Mesenchymal stem cell (in vitro differentiated cells and primary cell): ENCODE measurements around the gene MYO6.

Source experiments
- DNase-seq: peaks from one replicate; pipeline ENCODE4 v3.0.0-alpha.2; 2013
- H2AFZ ChIP-seq: one replicate; pipeline ENCODE4 v1.6.1; 2013; ENCODE audit warnings: low read depth, mild to moderate bottlenecking, control low read depth, inconsistent platforms, low read length, moderate library complexity
- H2AK5ac ChIP-seq: 2 replicates; pipeline ENCODE4 v1.6.1; 2013; ENCODE audit warnings: low read length, moderate library complexity, mild to moderate bottlenecking, inconsistent platforms; ENCODE audit not compliant: severe bottlenecking
- H2BK120ac ChIP-seq: one replicate; pipeline ENCODE4 v1.6.1; 2013; ENCODE audit warnings: low read depth, mild to moderate bottlenecking, inconsistent platforms, low read length, moderate library complexity
- H2BK12ac ChIP-seq, 2 experiments: one replicate each; pipeline ENCODE4 v1.6.1; 2013; ENCODE audit warnings: inconsistent platforms in 2 of 2, low read length in 2 of 2, mild to moderate bottlenecking in 2 of 2, moderate library complexity in 2 of 2, control low read depth in 1 of 2
- H2BK15ac ChIP-seq: one replicate; pipeline ENCODE4 v1.6.1; 2013; ENCODE audit warnings: mild to moderate bottlenecking, low read depth, inconsistent platforms; ENCODE audit not compliant: poor library complexity, severe bottlenecking
- H2BK5ac ChIP-seq: 2 replicates; pipeline ENCODE4 v1.6.1; 2013; ENCODE audit warnings: low read depth, mild to moderate bottlenecking, low read length, control low read depth, inconsistent platforms; ENCODE audit not compliant: poor library complexity, severe bottlenecking
- H3K14ac ChIP-seq, 2 experiments: one replicate each; pipeline ENCODE4 v1.6.1; 2013; ENCODE audit warnings: inconsistent platforms in 2 of 2, low read length in 2 of 2, control low read depth in 1 of 2, mild to moderate bottlenecking in 1 of 2, moderate library complexity in 1 of 2
- H3K18ac ChIP-seq, 2 experiments: one replicate each; pipeline ENCODE4 v1.6.1; 2013; ENCODE audit warnings: inconsistent platforms in 2 of 2, low read length in 2 of 2, control low read depth in 1 of 2, low read depth in 1 of 2, mild to moderate bottlenecking in 1 of 2
- H3K23ac ChIP-seq, 2 experiments: one replicate each; pipeline ENCODE4 v1.6.1; 2013; ENCODE audit warnings: inconsistent platforms in 2 of 2, low read length in 2 of 2, mild to moderate bottlenecking in 2 of 2, moderate library complexity in 2 of 2, control low read depth in 1 of 2
- H3K27ac ChIP-seq: 2 replicates; pipeline ENCODE4 v1.5.1; 2013; ENCODE audit warnings: mild to moderate bottlenecking, moderate library complexity, low read length, control low read depth, inconsistent platforms; ENCODE audit not compliant: poor library complexity, severe bottlenecking
- H3K27me3 ChIP-seq, 2 experiments: 2 replicates each; pipeline versions ENCODE4 v1.6.1 to v1.7.0; 2013; ENCODE audit warnings: low read length in 2 of 2, mild to moderate bottlenecking in 2 of 2, moderate library complexity in 2 of 2, control low read depth in 1 of 2, inconsistent platforms in 1 of 2; ENCODE audit not compliant: control insufficient read depth in 1 of 2, insufficient read depth in 1 of 2
- H3K36me3 ChIP-seq, 2 experiments: 2 replicates each; pipeline versions ENCODE4 v1.6.1 to v1.7.0; 2013; ENCODE audit warnings: low read length in 2 of 2, control low read depth in 1 of 2, inconsistent platforms in 1 of 2, low read depth in 1 of 2, mild to moderate bottlenecking in 1 of 2; ENCODE audit not compliant: insufficient read depth in 2 of 2, control insufficient read depth in 1 of 2
- H3K4ac ChIP-seq, 2 experiments: one replicate each; pipeline ENCODE4 v1.6.1; 2013; ENCODE audit warnings: inconsistent platforms in 2 of 2, low read length in 2 of 2, mild to moderate bottlenecking in 2 of 2, moderate library complexity in 2 of 2, control low read depth in 1 of 2, low read depth in 1 of 2
- H3K4me1 ChIP-seq: 2 replicates; pipeline ENCODE4 v1.6.1; 2013; ENCODE audit warnings: low read depth, low read length, control low read depth; ENCODE audit not compliant: control insufficient read depth, insufficient read depth
- H3K4me2 ChIP-seq: 2 replicates; pipeline ENCODE4 v1.6.1; 2013; ENCODE audit warnings: low read length, mild to moderate bottlenecking, inconsistent platforms; ENCODE audit not compliant: poor library complexity, severe bottlenecking
- H3K4me3 ChIP-seq, 2 experiments: 2 replicates each; pipeline versions ENCODE4 v1.5.1 to v1.7.0; 2013; ENCODE audit warnings: low read length in 2 of 2, mild to moderate bottlenecking in 2 of 2, control low read depth in 1 of 2, low read depth in 1 of 2; ENCODE audit not compliant: insufficient read depth in 1 of 2
- H3K79me1 ChIP-seq: replicated peaks from 2 replicates; pipeline ENCODE4 v1.6.1; 2013; ENCODE audit warnings: mild to moderate bottlenecking, control low read depth, low read length, inconsistent platforms; ENCODE audit not compliant: poor library complexity, severe bottlenecking
- H3K9ac ChIP-seq: 2 replicates; pipeline ENCODE4 v1.7.0; 2013; ENCODE audit warnings: mild to moderate bottlenecking, low read length, moderate library complexity
- H3K9me3 ChIP-seq: 2 replicates; pipeline ENCODE4 v1.7.0; 2013; ENCODE audit warnings: mild to moderate bottlenecking, low read length; ENCODE audit not compliant: control insufficient read depth
- H4K8ac ChIP-seq: one replicate; pipeline ENCODE4 v1.6.1; 2013; ENCODE audit warnings: inconsistent platforms, mild to moderate bottlenecking, low read length, moderate library complexity
- H4K91ac ChIP-seq: one replicate; pipeline ENCODE4 v1.6.1; 2013; ENCODE audit warnings: mild to moderate bottlenecking, low read length, inconsistent platforms
- WGBS: methylation state at CpG from one replicate; pipeline ENCODE4 v1.1.7; 2013; ENCODE audit warnings: mixed read lengths; 5-methylcytosine and 5-hydroxymethylcytosine counted together

MYO6 gene

DNA sequence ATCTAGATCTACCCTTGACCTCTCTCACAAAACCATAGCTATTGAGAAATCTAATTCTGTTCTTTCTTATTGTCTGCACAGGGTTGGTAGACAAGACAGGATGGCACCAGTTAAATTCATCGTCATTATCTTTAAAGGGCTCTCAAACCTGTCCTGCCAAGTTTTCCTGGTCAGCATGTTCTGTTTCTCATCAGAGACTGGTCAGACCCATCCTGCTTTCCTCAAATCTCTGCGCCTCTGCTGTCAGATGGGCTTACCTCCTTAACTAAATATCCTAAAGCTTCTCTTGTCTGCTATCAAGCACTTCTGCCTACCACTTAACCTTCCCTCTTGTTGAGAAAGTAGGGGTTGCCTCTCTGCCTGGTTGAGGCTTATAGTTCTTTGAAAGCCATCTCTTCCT is 125.2 kb downstream of the MYO6 start:
- Histone ChIP-seq H3K23ac (no peak overlapping the region), H3K14ac (no peak overlapping the region), H2AFZ (no peak overlapping the region), H3K4me2 (no peak overlapping the region), H2BK12ac (no peak overlapping the region), H3K9ac (no peak overlapping the region), H2BK120ac (no peak overlapping the region), H2AK5ac (no peak overlapping the region), H2BK15ac (no peak overlapping the region), H4K91ac (no peak overlapping the region), H3K4me1 (no peaks in the 10 kb centered on the region), H3K27me3 (no peaks in the 10 kb centered on the region), H3K36me3 (peaks cover 14 to 46% of the 10 kb centered on the region in 2 experiments), H4K8ac (no peak overlapping the region), H3K79me1 (peaks cover 6% of the 10 kb centered on the region), H3K4ac (no peak overlapping the region), H2BK5ac (no peak overlapping the region), H3K27ac (no peak overlapping the region), H3K9me3 (no peaks in the 10 kb centered on the region), H3K18ac (no peak overlapping the region), H3K4me3 (no peak overlapping the region)
- DNase-seq: no peak
- 48% methylated on average over 1 of the region's 2 CpGs for whole genome bisulfite sequencing

DNA sequence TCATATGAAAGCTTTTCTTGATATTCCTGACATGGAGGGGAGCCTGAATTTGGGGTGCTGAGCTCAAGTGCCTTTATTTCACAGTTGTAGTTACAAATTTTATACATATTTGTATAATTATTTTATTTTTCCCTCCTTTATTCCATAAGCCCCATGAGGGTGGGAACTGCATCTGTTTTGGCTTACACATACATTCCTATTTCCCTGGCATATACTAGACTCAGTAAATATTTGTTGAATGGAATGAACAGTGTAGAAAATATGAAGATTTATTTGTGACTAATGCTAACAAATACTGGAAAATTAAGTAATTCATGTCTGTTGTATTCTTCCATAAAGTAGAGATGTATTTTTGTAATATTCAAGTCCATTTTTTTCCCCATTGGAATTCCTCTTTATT is 127.1 kb downstream of the MYO6 start:
- H3K27me3 ChIP-seq: no peaks in the 10 kb centered on the region
- H4K91ac ChIP-seq: no peak overlapping the region
- no peak overlapping the region for H3K4me2 ChIP-seq
- H2BK12ac ChIP-seq: no peak overlapping the region
- no peaks in the 10 kb centered on the region for H3K4me1 ChIP-seq
- H3K9me3 ChIP-seq: no peaks in the 10 kb centered on the region
- H2BK15ac ChIP-seq: no peak overlapping the region
- no peak overlapping the region for H3K23ac ChIP-seq
- H3K14ac ChIP-seq: no peak overlapping the region
- H3K9ac ChIP-seq: no peak overlapping the region
- H4K8ac ChIP-seq: no peak overlapping the region
- no peak overlapping the region for H3K4ac ChIP-seq
- no peak overlapping the region for H2AK5ac ChIP-seq
- no peak overlapping the region for H3K18ac ChIP-seq
- peaks cover 5% of the 10 kb centered on the region for H3K79me1 ChIP-seq
- DNase-seq: no peak
- H3K27ac ChIP-seq: no peak overlapping the region
- peaks cover 14 to 48% of the 10 kb centered on the region in 2 experiments for H3K36me3 ChIP-seq
- no peak overlapping the region for H3K4me3 ChIP-seq
- no peak overlapping the region for H2BK120ac ChIP-seq
- H2AFZ ChIP-seq: no peak overlapping the region
- no peak overlapping the region for H2BK5ac ChIP-seq

DNA sequence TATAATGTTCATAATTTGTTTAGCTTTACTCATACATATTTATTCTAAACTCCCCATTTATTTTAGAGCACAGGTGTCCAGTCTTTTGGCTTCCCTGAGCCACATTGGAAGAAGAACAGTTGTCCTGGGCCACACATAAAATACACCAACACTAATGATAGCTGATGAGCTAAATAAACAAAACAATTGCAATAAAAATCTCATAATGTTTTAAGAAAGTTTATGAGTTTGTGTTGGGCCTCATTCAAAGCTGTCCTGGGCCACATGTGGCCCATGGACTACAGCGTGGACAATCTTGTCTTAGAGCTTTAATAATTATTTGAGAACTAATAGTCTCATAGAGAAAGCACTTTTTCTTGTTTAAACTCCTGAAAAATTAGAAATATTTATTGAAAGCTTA is 131.3 kb downstream of the MYO6 start:
- Histone ChIP-seq H3K18ac (no peak overlapping the region), H3K23ac (no peak overlapping the region), H2AK5ac (no peak overlapping the region), H2AFZ (no peak overlapping the region), H2BK12ac (no peak overlapping the region), H3K79me1 (peaks cover 7% of the 10 kb centered on the region), H4K8ac (no peak overlapping the region), H3K4me3 (no peak overlapping the region), H2BK5ac (no peak overlapping the region), H3K36me3 (peaks cover 6 to 38% of the 10 kb centered on the region in 2 experiments), H3K4me1 (no peaks in the 10 kb centered on the region), H2BK120ac (no peak overlapping the region), H3K4me2 (no peak overlapping the region), H2BK15ac (no peak overlapping the region), H3K27me3 (no peaks in the 10 kb centered on the region), H3K9ac (no peak overlapping the region), H3K4ac (no peak overlapping the region), H3K9me3 (no peaks in the 10 kb centered on the region), H3K27ac (no peak overlapping the region), H4K91ac (no peak overlapping the region), H3K14ac (no peak overlapping the region)
- WGBS: no CpG with 5 or more reads among the region's 1 CpG
- DNase-seq: no peak

DNA sequence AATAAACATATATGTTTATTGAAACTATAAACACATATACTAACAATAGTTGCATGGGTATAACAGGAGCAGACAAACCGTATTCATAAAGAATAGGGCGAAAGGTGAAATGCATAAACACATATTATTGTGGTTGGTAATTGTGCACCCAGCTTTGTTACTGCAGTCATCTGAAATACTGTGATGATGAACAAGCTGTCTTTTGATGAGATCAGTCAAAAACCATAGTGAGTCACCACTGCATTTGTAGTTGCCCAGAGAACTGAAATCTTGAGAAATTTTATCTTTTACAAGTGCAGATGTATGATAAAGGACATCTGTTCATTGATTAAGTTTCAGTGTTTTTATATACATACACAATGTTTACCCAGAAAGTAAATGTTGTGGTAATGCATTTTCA is 133.7 kb downstream of the MYO6 start:
- Histone ChIP-seq H2BK5ac (no peak overlapping the region), H3K9ac (no peak overlapping the region), H3K9me3 (no peaks in the 10 kb centered on the region), H3K4ac (no peak overlapping the region), H3K4me1 (no peaks in the 10 kb centered on the region), H3K27me3 (no peaks in the 10 kb centered on the region), H2AFZ (no peak overlapping the region), H4K8ac (no peak overlapping the region), H3K4me2 (no peak overlapping the region), H3K36me3 (peaks cover 3 to 33% of the 10 kb centered on the region in 2 experiments), H3K79me1 (peaks cover 5% of the 10 kb centered on the region), H3K27ac (no peak overlapping the region), H3K4me3 (no peak overlapping the region), H4K91ac (no peak overlapping the region), H3K14ac (no peak overlapping the region), H2BK12ac (no peak overlapping the region), H2AK5ac (no peak overlapping the region), H3K23ac (no peak overlapping the region), H2BK15ac (no peak overlapping the region), H3K18ac (no peak overlapping the region), H2BK120ac (no peak overlapping the region)
- WGBS: 41% methylated on average over 2 of the region's 2 CpGs
- DNase-seq: peak; percentile 58
